ENCODE data around the gene COL26A1. TPM values are rescaled to one million over a fixed set of nuclear protein-coding genes. Genes with fewer than 3 reads are reported as not detected.
"Not testable (repeated sequence)": the region's sequence is repeated elsewhere in the genome, so short reads cannot be mapped to it uniquely, and the experiment has no call there.

Gene COL26A1
- total RNA-seq, 1 experiment from 2014 or later: 0.43 TPM

GRCh38 chr7:101560856-101561255 lies 198.2 kb downstream of the COL26A1 start:
- BruUV-seq (replicated peaks): no TSS peak
- Histone ChIP-seq H3K4me3 (ENCODE audit: low read depth, low read length, poor library complexity, severe bottlenecking) (no peak overlapping the region), H3K4me1 (ENCODE audit: insufficient read depth, low read length, poor library complexity, severe bottlenecking) (no peaks in the 10 kb centered on the region), H3K9me3 (ENCODE audit: low read depth, low read length, poor library complexity, severe bottlenecking) (no peaks in the 10 kb centered on the region), H3K27me3 (replicated peaks; ENCODE audit: insufficient read depth, low read depth, low read length, poor library complexity) (no peaks in the 10 kb centered on the region), H3K27ac (ENCODE audit: low read depth, low read length, poor library complexity, severe bottlenecking) (no peak overlapping the region), H3K36me3 (ENCODE audit: insufficient read depth, low read length, poor library complexity, severe bottlenecking) (no peaks in the 10 kb centered on the region)
- intact Hi-C loops (cut with micrococcal nuclease; ENCODE audit: unreplicated experiment): no loop called here
- ChIA-PET CTCF (no interaction called here), POLR2A (ENCODE audit: low non-redundant PET) (no interaction called here)
- DNase-seq (ENCODE audit: low spot score): no peak
- TF ChIP-seq EZH2 (IDR thresholded peaks at IDR 0.05; ENCODE audit: borderline replicate concordance, low read depth, low read length, poor library complexity, severe bottlenecking): no peak
- TF ChIP-seq, protein P1, sequence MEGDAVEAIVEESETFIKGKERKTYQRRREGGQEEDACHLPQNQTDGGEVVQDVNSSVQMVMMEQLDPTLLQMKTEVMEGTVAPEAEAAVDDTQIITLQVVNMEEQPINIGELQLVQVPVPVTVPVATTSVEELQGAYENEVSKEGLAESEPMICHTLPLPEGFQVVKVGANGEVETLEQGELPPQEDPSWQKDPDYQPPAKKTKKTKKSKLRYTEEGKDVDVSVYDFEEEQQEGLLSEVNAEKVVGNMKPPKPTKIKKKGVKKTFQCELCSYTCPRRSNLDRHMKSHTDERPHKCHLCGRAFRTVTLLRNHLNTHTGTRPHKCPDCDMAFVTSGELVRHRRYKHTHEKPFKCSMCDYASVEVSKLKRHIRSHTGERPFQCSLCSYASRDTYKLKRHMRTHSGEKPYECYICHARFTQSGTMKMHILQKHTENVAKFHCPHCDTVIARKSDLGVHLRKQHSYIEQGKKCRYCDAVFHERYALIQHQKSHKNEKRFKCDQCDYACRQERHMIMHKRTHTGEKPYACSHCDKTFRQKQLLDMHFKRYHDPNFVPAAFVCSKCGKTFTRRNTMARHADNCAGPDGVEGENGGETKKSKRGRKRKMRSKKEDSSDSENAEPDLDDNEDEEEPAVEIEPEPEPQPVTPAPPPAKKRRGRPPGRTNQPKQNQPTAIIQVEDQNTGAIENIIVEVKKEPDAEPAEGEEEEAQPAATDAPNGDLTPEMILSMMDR (conservative IDR thresholded peaks at IDR 0.05; ENCODE audit: low read depth, low read length): no peak

GRCh38 chr7:101561293-101561692 lies 198.6 kb downstream of the COL26A1 start:
- DNase-seq (ENCODE audit: low spot score); CTCF ChIA-PET; POLR2A ChIA-PET (ENCODE audit: low non-redundant PET); H3K9me3 ChIP-seq (ENCODE audit: low read depth, low read length, poor library complexity, severe bottlenecking); H3K27me3 ChIP-seq (replicated peaks; ENCODE audit: insufficient read depth, low read depth, low read length, poor library complexity); BruUV-seq (replicated peaks); H3K27ac ChIP-seq (ENCODE audit: low read depth, low read length, poor library complexity, severe bottlenecking); H3K36me3 ChIP-seq (ENCODE audit: insufficient read depth, low read length, poor library complexity, severe bottlenecking); intact Hi-C loops (cut with micrococcal nuclease; ENCODE audit: unreplicated experiment); H3K4me1 ChIP-seq (ENCODE audit: insufficient read depth, low read length, poor library complexity, severe bottlenecking); H3K4me3 ChIP-seq (ENCODE audit: low read depth, low read length, poor library complexity, severe bottlenecking): not testable (repeated sequence)

DNA sequence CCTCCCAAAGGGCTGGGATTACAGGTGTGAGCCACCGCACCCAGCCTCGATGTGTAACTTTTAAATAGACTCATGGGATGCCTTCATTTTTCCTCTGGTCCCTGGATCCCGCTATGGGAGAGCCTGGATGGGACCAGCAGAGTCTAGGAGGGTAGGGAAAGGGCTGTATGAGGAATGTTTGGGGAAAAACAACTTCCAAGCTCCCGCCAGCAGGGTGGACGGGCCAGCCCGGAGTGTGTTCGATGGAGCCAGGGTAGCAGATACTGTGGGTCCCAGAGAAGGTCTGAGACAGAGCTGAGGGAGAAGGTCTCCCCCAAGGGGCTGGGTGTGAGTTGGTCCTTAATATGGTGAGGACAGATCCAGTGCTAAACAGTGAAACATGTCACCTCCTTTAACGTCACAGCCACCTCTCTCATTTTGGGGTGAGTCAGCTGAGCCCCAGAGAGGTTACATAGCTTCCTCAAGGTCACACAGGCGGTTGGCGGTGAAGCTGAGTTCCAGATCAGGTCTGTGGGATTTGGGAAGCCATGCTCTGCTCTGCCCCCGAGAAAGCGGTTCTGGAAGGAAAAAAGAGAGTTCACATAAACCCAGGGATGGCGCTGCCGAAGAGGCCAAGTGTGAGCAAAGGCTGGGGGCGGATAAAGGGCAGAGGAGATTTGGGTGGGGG lies 200.0 kb downstream of the COL26A1 start:
- Histone ChIP-seq H3K36me3 (ENCODE audit: insufficient read depth, low read length, poor library complexity, severe bottlenecking) (no peaks in the 10 kb centered on the region), H3K27me3 (replicated peaks; ENCODE audit: insufficient read depth, low read depth, low read length, poor library complexity) (no peaks in the 10 kb centered on the region), H3K27ac (ENCODE audit: low read depth, low read length, poor library complexity, severe bottlenecking) (no peak overlapping the region), H3K4me1 (ENCODE audit: insufficient read depth, low read length, poor library complexity, severe bottlenecking) (no peaks in the 10 kb centered on the region), H3K4me3 (ENCODE audit: low read depth, low read length, poor library complexity, severe bottlenecking) (no peak overlapping the region), H3K9me3 (ENCODE audit: low read depth, low read length, poor library complexity, severe bottlenecking) (no peaks in the 10 kb centered on the region)
- no peak for DNase-seq (ENCODE audit: low spot score)
- ChIA-PET POLR2A (ENCODE audit: low non-redundant PET) (no interaction called here), CTCF (no interaction called here)
- BruUV-seq (replicated peaks): no TSS peak
- TF ChIP-seq EZH2 (IDR thresholded peaks at IDR 0.05; ENCODE audit: borderline replicate concordance, low read depth, low read length, poor library complexity, severe bottlenecking): no peak
- TF ChIP-seq, protein P1 (conservative IDR thresholded peaks at IDR 0.05; ENCODE audit: low read depth, low read length): no peak
- intact Hi-C loops (cut with micrococcal nuclease; ENCODE audit: unreplicated experiment): no loop called here

Measured in A673 (cell line).